HG03139 (cell line): ENCODE data around the gene FAM43A.
A peak's percentile ranks its signal among the peaks of the same experiment; 100 is the strongest.

Source experiments
- ATAC-seq: cut with Tn5 transposase; IDR thresholded peaks from one replicate; pipeline ENCODE4 v1.9.1; 2021; ENCODE audit not compliant: unreplicated experiment

Gene FAM43A

DNA sequence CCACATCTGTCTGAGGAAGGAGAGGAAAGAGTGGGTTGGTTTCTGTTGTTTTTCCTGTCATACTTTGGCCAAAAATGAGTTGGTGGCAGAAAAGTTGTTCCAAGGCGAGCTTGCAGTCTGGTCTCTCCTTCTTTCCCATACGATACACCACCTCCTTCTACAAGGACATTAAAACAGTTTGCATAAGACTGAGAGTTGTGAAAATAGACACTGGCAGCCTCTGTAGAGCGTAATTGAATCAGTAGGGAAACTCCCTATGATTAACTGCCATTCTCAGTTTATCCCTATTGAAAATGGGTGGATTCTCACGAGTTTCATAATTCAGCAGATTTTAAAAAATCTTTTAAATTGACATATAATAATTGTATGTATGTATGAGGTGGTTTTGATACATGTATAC, 10.0 kb upstream of the FAM43A start:
- ATAC-seq = no peak

DNA sequence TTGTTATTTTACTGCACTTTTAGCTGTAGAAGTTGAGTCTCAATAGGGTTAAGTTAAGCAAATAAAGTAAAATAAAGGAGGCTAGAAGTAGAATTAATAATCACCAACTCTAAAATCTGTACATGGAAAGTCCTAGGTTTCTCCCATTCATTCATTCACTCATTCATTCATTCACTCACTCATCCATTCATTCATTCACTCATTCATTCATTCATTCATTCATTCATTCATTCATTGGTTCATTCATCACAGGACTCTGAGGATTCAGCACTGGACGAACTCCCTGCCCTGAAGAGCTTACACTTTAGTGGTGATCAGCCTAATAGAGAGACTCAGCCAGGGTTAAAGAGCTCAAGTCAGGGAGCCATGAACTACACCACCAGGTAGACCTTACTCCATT, 9.2 kb upstream of the FAM43A start:
- ATAC-seq = no peak

DNA sequence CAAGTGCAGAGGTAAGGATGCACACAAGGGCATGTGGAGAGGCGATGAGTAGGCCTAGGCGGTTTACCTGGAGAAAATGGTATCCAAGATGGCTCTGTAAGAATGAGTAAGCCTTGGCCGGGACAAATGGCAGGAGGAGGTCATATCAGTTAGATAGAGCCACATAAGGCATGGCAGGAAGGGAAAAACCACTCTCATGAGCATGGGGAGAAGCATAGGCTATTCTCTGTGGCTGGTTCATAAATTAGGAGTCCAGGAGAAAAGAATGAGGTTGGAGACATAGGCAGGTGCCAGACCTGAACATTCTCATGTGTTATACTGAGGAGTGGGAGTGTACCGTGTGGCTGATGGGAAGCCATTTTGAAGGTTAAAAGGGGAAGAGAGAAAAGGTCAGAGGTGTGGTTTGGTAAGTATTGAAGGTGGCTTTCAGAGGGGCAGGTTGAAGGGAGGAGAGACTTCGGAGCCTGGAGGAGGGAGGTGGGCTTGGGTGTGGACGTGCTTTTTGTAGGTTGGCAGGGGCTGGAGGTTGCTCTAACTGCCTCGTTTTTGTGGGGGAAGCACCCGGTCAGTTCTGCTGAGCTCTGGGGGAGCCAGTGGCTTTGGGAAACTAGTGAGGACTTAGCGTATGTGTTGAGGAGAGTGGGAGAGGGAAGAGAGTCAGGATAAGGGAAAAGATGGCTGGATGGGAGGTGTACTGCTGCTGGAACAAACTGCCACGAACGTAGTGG, 4.6 kb upstream of the FAM43A start:
- ATAC-seq = no peak

DNA sequence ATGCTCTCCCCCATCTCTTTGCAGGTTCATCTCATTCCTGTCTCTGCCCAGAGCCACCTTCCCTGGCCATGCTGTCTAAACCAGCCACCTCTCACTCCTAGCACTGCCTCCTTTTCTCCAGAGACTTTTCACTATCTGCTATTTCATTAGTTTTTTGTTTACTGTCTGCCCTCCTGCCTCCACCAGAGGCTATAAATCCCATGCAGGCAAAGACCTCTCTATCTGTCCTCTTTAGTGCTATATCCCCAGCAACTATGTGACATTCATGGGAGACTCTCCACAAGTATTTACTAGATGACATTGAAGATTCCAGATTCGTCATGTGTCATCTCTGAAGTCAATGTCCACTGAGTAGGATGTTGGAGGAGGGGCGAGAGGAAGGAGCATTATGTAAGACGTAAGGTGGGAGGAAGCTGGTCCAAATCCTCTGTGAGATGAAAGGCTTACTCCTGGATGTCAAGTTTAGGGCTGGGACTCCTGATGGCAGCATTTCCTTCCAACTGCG, 3.4 kb upstream of the FAM43A start:
- ATAC-seq = no peak

DNA sequence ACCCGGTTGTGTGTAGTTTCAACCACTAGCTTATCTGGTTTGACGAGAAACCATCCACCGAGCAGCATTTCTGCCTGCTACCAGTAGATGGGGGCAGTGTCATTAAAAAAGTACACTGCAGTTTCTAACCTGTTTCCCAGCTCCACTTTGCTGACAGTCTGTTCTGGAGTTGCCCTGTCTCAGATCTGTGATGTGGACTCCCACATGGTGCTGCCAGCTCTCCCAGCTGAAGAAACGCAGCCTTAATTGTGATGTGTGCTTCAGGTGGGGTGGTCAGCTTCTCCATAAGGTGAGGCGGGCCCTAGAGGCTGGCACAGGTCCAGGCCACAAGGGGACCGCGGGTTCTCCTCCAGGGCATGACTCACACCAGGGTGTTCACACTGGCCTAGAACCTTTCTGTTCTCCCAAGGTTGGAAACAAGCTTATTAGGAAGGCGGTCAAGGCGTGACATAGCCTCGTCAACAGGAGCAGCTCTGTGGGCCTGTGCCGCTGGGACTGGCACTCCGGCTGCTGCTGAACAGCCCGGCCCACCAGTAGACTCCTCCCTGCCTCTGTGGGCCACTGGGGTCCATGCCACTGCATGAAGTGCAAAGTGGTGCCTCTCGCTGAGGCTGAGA, 2.9 kb upstream of the FAM43A start:
- ATAC-seq = peak; percentile 38

DNA sequence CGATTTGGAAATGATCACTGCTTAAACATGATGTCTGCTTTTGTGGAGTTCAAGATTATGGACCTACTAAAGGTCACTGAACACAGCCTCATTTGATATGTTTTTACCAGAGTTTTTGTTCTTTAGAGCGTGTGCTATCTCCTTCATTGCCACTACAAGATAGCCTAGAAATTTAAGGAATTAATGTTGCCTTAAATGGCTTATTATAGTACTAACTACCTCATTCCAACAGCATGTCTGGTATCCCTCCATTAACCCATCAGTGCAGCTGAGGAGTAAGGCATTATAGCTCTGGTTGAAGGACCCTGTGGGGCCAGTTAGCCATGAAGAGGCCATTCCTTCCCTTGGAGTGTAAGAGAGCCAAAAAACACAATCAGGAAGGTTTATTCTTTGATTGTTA, 2.3 kb upstream of the FAM43A start:
- no peak for ATAC-seq

DNA sequence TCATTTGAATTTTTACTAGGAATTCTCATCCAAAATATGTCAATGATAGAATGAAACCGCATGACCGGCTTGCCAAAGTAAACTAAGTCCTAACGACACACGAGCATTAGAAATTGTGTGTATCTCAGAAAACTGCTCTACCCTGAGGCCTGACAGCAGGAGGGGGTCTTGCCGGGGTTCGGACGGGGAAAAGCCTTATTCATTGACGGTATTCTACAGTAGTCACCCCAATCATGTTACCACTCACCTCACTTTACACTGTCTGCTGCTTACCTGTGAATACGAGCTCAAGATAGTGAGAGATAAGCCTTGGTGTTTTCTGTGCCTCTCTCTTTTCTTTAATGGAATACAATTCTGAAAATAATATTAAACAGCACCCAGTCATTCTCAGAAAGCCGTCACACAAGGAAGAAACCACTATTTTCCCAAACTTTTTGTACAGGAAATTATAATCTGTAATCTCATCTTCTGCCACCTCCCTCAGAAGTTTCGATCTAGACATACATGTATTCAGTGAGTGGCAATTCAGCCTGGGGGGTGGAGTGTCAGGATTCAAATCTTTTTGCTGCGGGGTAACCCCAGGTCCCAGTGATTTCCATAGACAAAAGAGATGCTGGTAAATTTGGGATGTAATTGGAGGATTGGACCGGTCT, 492 bp upstream of the FAM43A start:
- no peak for ATAC-seq

DNA sequence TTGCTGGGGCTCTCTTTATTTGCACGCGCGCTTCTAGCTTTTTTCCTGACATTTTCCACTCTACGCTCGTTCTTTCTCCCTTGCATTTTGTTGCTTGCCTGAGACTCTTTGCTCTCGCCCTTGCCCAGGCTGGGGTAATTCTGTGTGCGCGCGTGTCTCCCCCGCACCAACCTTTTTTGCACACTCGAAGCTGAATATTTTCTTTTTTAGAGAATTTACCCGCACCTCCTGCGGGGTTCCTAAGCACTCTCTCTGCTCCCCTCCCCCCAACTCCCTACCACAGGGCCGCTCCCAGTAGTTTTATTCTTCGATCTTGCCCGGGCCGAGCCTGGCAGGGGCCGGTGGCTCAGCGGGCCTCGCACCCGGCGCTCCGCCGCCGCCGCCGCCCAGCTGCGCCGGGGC, 732 bp downstream of the FAM43A start:
- ATAC-seq = no peak

DNA sequence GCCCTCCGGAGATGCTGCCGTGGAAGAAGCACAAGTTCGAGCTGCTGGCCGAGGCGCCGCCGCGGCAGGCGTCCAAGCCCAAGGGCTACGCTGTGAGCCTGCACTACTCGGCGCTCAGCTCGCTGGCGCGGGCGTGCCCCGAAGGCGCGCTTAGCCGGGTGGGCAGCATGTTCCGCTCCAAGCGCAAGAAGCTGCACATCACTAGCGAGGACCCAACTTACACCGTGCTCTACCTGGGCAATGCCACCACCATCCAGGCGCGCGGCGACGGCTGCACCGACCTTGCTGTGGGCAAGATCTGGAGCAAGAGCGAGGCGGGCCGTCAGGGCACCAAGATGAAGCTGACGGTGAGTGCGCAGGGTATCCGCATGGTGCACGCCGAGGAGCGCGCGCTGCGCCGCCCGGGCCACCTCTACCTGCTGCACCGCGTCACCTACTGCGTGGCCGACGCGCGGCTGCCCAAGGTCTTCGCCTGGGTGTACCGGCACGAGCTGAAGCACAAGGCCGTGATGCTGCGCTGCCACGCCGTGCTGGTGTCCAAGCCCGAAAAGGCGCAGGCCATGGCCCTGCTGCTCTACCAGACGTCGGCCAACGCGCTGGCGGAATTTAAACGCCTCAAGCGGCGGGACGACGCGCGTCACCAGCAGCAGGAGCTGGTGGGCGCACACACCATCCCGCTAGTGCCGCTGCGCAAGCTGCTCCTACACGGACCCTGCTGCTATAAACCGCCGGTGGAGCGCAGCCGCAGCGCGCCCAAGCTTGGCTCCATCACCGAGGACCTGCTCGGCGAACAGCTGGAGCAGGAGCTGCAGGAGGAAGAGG, 1.3 kb downstream of the FAM43A start:
- no peak for ATAC-seq

DNA sequence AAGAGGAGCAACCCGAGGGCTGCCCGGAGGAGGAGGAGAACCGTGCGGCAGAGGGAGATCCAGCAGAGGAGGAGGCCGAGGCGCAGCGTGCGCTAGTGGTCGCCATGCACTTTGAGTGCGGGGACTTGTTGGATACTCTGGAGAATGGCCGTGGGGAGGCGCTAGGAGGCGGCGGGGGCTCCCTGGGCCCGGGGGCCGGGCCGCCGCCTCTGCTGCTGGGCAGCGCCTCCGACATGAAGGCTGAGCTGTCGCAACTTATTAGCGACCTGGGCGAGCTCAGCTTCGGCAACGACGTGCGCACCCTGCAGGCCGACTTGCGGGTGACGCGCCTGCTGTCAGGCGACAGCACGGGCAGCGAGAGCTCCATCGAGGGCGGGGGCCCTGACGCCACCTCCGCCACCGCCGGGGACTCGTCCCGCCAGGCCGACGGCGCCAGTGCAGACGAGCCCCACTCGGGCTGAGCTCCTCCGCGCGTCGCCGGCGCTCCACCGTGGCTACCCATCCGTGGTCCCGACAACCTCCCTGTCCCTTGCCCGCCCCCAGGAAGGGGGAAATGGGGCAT, 2.0 kb downstream of the FAM43A start:
- peak; percentile 23 for ATAC-seq

DNA sequence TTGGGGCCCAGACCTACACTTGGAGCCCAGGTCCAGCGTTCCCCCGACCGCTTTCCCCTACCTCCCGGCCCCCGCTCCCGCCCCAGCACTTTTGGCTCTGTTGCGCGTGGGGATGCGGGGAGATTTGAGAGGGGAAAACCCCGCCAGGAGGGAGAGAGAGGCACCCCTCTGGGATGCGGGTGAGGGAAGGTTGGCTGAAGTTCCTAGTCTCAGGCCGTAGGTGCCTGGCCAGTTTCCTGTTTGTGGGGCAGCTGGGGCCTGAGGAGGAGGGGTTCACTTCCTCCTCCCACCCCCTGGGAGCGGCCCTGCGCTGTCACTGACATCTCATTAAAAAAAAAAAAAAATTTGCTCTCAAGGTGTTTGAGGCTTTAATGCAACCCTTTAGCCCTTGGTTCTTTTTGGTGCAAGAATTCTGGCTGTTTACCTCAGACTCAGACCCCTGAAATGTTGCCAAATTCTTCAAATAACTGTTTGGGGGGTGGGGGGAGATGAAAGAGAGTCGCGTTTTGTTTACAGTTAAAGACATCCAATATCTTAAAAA, 2.6 kb downstream of the FAM43A start:
- no peak for ATAC-seq

DNA sequence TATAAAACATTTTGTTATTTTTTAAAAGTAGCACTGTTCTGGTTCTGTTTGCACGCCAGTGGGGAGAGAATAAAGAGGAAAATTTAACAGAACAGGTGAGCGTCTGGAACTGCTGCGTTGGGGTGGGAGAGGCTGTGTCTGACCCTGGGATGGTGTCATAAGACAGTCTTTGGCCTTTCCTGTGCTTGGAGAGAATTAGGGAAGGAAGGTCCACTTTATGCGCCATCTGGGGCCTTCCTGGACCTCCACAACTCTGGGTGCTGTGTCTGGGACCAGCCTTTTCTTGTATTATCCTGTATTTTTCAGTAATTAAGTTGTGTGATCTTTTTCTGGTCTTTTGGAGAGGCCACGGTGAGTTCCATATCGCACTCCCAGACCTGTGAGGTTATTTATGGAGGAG, 3.3 kb downstream of the FAM43A start:
- no peak for ATAC-seq

DNA sequence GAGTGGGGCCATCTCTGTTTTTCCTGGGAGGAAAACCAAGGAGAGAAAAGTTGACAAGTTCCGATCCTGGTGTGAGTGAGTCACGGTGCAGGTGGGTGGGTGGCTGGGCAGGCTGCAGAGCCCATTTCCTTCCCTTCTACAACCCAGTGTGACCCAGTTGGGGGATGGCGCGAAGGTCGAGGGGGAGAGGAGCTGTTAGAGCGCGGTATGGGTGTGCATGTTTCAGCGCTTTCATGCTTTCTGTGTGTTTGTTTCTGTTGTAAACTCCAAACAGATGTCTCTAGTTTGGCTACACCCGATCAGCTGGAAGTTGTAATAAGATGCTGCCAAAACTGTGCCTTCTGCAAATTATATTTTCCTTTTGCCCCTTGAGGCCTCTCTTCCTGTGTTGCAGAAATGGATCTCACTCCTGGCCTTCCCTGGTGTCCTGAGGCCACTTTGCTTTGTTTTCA, 3.8 kb downstream of the FAM43A start:
- ATAC-seq = no peak

DNA sequence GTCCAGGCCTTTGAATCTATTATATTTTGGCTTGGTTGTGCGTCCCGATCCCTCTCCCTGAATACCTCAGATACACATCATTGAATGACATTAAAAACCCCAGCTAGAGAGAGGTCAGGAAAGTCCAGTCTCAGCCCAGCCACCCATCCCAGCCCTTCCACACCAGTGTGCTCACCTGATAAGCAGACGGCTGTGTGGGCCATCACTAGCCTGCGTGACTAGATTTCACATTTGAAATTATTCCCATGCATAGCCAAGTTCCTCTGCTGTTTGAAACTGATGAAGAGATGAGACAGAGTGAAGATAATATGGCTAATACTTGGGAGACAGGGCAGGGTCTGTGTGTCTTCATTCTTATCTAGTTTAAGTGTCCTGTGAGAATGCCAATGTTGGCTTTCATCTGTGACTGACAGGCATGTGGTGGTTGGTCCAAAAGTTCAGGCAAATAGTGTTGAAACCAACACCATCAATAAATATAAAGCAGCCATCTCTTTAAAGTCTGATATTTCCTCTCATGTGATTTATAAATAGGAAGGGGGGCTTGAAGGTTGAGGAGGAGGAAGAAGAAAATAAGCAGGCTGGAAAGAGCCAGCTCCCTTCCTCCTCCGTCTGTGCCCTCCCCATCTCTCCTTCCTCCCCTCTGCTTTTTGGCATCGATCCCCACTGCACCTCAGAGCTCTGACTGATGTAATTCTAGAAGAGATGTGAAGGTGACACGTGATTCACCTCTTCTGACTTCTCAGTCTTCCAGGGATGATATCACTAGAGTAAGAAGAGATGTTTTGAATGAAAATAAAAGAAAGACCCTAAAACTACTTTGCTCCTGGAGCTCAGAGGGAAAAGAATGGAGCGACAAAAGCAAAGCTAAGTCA, 5.1 kb downstream of the FAM43A start:
- ATAC-seq = no peak

DNA sequence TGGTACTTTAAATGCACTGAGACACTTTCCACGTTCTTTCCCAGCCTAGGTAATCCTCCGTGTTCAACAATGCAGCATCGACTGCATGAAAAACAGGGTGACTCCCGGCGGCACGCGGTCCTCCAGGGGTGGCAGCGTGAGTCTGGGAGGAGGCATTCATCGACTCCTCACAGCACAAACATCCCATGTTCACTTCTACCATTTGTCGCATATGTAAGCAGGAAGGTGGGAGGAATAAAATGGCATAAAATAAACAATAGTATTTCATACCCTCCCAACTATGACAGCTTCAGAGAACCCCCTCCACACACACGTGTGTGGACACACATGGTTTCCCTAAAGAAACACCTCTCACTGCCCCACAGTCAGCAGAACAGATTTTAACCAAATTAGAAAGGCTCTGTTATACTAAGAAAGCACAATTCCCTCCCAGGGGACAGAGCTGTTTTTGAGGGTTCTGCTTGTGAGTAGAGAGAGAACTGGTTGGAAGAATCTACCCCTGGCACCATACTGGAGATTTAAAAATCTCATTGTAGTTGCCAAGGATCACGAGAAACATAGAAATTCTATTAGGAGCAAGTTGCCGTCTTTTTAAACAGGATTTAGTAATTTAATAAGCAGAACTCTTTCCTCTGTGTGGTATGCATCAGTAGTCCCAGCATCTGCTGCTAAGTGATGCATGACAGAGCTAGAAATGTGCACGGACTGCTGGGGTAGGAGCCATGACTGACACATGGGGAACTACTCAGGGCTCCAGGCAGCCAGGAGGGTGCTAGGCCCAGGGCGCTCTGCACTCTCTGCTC, 6.0 kb downstream of the FAM43A start:
- peak; percentile 72 for ATAC-seq

DNA sequence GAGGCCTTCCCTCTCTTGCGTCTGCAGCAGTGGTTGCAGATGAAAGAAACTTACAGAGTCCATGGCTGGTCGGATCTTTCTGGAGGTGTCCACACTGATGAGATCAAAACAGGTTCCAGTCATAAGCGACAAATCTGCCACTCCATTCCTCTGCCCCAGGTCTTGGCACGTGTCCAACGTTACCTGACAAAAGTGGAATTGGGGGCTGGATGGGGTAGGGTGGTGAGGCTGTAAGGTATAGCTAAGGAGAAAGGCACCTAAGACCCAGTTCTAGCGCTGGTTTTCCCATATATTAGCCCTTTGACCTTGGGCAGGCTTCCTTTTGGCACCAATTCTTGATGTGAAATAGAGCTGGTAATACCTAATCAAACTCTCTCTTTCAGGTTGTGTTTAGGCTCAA, 11.0 kb downstream of the FAM43A start:
- no peak for ATAC-seq

DNA sequence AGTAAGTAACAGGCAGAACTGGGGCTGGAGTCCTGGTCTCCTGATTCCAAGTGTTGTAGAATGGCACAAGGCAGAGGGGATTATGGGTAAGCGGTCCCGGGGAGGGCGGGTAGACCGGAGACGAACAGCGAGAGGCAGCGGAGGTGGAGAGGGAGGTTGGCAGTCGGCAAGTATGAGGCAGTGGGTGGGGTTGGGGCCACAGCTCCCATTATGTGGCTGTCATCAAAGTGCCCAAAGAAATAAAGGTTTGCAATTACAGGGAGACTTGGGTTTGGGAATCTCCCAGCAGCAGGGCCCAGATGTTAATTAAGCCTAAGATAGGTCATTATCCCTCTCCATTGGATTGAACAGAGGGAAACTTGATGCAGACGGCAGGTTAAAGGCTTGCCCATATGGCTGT, 16.9 kb downstream of the FAM43A start:
- ATAC-seq = no peak

DNA sequence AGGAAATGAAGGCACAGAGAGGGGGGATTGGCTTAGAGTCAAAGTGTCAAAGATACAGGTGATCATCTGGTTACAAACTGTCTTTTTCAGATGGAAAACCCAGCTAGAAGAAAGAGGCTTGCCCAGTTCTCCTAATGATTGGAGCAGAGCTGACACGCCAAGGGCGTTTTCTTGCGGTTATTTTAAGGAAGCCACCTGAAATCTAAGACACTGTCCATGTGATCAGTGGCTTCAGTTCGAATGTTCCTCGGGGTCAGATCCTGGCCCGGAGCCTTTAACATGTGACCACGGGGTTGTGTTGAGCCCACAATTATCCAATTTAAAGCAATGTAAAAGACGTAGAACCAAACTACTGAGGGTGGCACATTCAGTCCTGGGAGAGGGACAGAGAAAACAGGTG, 19.5 kb downstream of the FAM43A start:
- ATAC-seq = no peak

DNA sequence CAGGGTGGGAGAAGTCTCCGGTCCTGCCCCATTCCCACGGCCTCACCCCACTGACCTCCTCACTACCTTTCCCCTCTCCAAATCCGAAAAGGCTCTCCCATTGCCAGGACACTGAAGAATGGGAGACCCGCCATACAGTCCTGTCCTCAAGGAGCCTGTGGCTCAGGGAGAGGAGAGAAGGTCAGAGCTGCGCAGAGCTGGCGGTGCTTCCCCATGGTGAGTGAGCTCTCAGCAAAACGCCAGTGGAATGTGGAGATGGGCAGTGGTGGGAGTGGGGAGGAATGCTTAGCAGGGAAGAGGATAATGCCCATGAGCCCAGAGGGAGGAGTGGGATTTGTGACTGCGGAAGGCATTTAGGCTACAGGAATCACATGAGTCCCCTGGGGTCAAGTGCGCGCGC, 20.1 kb downstream of the FAM43A start:
- no peak for ATAC-seq
